B cell (primary cell): Measurements from ENCODE around the gene NEO1. TPM values are rescaled to one million over a fixed set of nuclear protein-coding genes. Genes with fewer than 3 reads are reported as not detected.
A peak's percentile ranks its signal among the peaks of the same experiment; 100 is the strongest.

Experiments used
- ATAC-seq: fragments of 200-7000 bp; cut with Tn5 transposase; one replicate; pipeline ENCODE4 v1.10.0; 2021; ENCODE audit warnings: low read depth, mild to moderate bottlenecking, moderate number of reproducible peaks, moderate library complexity
- CTCF ChIA-PET: fragments of 350-600 bp; sonication (Branson Sonifier 250); formaldehyde crosslinking; loops from one replicate; lab custom pipeline; 2021; ENCODE audit warnings: antibody characterized with exemption, inconsistent platforms; lab: Charles Lee
- POLR2A ChIA-PET: fragments of 350-600 bp; sonication (Branson Sonifier 250); formaldehyde crosslinking; loops from one replicate; lab custom pipeline; 2021; ENCODE audit warnings: antibody characterized with exemption; lab: Charles Lee
- DNase-seq: peaks from one replicate; pipeline ENCODE4 v3.0.0; 2013
- H2AFZ ChIP-seq: 2 replicates; pipeline ENCODE4 v1.6.1; 2012; ENCODE audit warnings: mild to moderate bottlenecking, low read depth, low read length; ENCODE audit not compliant: insufficient read depth, poor library complexity, severe bottlenecking
- H3K27ac ChIP-seq, 2 donors: 1 replicate in 1 of 2; 2 replicates in 1 of 2; pipeline ENCODE4 v1.5.1; 2012 to 2013; ENCODE audit warnings: low read length in 2 of 2, mild to moderate bottlenecking in 2 of 2, moderate library complexity in 1 of 2
- H3K27me3 ChIP-seq, 4 experiments: fragments of 200-600 bp in 1 of 4; sonication (generic) in 1 of 4; replicated peaks in 1 of 4; 1 replicate in 2 of 4; 2 replicates in 2 of 4; pipeline versions ENCODE4 v1.6.1 to v1.7.0; 2013 to 2016; ENCODE audit warnings: low read length in 3 of 4, mild to moderate bottlenecking in 2 of 4, mixed read lengths in 1 of 4, moderate library complexity in 1 of 4; ENCODE audit not compliant: insufficient read depth in 4 of 4, control insufficient read depth in 3 of 4; ENCODE audit errors: control extremely low read depth in 1 of 4
- H3K36me3 ChIP-seq, 2 experiments: replicated peaks in 1 of 2; 1 replicate in 1 of 2; 2 replicates in 1 of 2; pipeline versions ENCODE4 v1.6.1 to v1.7.1; 2013; ENCODE audit warnings: low read length in 1 of 2; ENCODE audit not compliant: insufficient read depth in 2 of 2, control insufficient read depth in 1 of 2; ENCODE audit errors: control extremely low read depth in 1 of 2, extremely low read depth in 1 of 2
- H3K4me1 ChIP-seq, 2 donors: fragments of 200-600 bp in 1 of 2; sonication (generic) in 1 of 2; 1 replicate in 1 of 2; 2 replicates in 1 of 2; pipeline versions ENCODE4 v1.5.1 to v1.6.1; 2013 to 2017; ENCODE audit warnings: low read length in 2 of 2; ENCODE audit not compliant: control insufficient read depth in 2 of 2, insufficient read depth in 2 of 2
- H3K4me2 ChIP-seq: replicated peaks from 2 replicates; pipeline ENCODE3; 2012; ENCODE audit warnings: mild to moderate bottlenecking, low read depth, low read length; ENCODE audit not compliant: poor library complexity, severe bottlenecking
- H3K4me3 ChIP-seq, 5 experiments: fragments of 200-600 bp in 1 of 5; sonication (generic) in 1 of 5; 1 replicate in 3 of 5; 2 replicates in 2 of 5; pipeline versions ENCODE4 v1.5.1 to v1.7.0; 2011 to 2016; ENCODE audit warnings: low read length in 4 of 5, mild to moderate bottlenecking in 4 of 5, low read depth in 2 of 5, control low read depth in 1 of 5, moderate library complexity in 1 of 5; ENCODE audit not compliant: insufficient read depth in 1 of 5; ENCODE audit errors: control extremely low read depth in 1 of 5, extremely low read depth in 1 of 5
- H3K79me2 ChIP-seq: fragments of 200-600 bp; sonication (generic); one replicate; pipeline ENCODE4 v1.6.0; 2016; ENCODE audit warnings: low read length; ENCODE audit not compliant: control insufficient read depth, insufficient read depth
- H3K9ac ChIP-seq: fragments of 200-600 bp; sonication (generic); 2 replicates; pipeline ENCODE4 v1.6.1; 2017; ENCODE audit warnings: mild to moderate bottlenecking, low read length, moderate library complexity
- H3K9me3 ChIP-seq, 3 donors: one replicate each; pipeline versions ENCODE4 v1.6.1 to v1.7.1; 2013; ENCODE audit warnings: low read length in 2 of 3; ENCODE audit not compliant: control insufficient read depth in 2 of 3, insufficient read depth in 1 of 3; ENCODE audit errors: control extremely low read depth in 1 of 3
- H4K20me1 ChIP-seq: 2 replicates; pipeline ENCODE4 v1.6.0; 2012; ENCODE audit warnings: mild to moderate bottlenecking, low read length; ENCODE audit not compliant: insufficient read depth, control insufficient read depth, poor library complexity, severe bottlenecking
- H3K27ac Mint-ChIP-seq: one replicate; pipeline ENCODE4 v1.8.0; 2021; ENCODE audit warnings: mixed read lengths
- H3K27me3 Mint-ChIP-seq: one replicate; pipeline ENCODE4 v1.8.0; 2021; ENCODE audit warnings: mixed read lengths
- H3K4me1 Mint-ChIP-seq: one replicate; pipeline ENCODE4 v1.8.0; 2021; ENCODE audit warnings: mixed read lengths
- H3K4me3 Mint-ChIP-seq: one replicate; pipeline ENCODE4 v1.8.0; 2021; ENCODE audit warnings: mixed read lengths
- H3K9me3 Mint-ChIP-seq: one replicate; pipeline ENCODE4 v1.8.0; 2022; ENCODE audit warnings: mixed read lengths; ENCODE audit not compliant: insufficient read depth
- CTCF ChIP-seq: fragments of 200-600 bp; IDR thresholded peaks from one replicate; pipeline ENCODE4 v1.8.0; 2022; ENCODE audit warnings: antibody characterized with exemption, mild to moderate bottlenecking
- EZH2 ChIP-seq: IDR thresholded peaks from 2 replicates; pipeline ENCODE4 v1.6.1; 2012; ENCODE audit warnings: borderline replicate concordance, low read depth, mild to moderate bottlenecking, moderate library complexity, low read length; ENCODE audit not compliant: insufficient read depth, poor library complexity, severe bottlenecking
- WGBS: methylation state at CpG from one replicate; pipeline ENCODE4 v1.1.5; 2013; ENCODE audit warnings: missing lambda C conversion rate; ENCODE audit not compliant: insufficient coverage; 5-methylcytosine and 5-hydroxymethylcytosine counted together
- intact Hi-C: fragments of 100-400 bp; cut with micrococcal nuclease; formaldehyde crosslinking; loops from one replicate; pipeline ENCODE4 v1.10.0; 2022
- polyA plus RNA-seq: library from polyadenylated mRNA; depleted of rRNA; stranded (reverse); fragments of >200 nt; gene quantifications from 2 replicates; pipeline ENCODE4 v1.2.3, GENCODE V29; 2012
- total RNA-seq, 2 donors: library from RNA; stranded (reverse); fragments of 120-200 nt in 1 of 2; gene quantifications; 1 replicate in 1 of 2; 2 replicates in 1 of 2; pipeline versions ENCODE4 v1.2.3 to v1.2.4, GENCODE V29; 2013 to 2022

Gene NEO1
- total and polyA plus RNA-seq, 2 donors (not counting 1 experiment from before 2014, with no cell fraction given), result 1.3 to 3.9 TPM

GRCh38 chr15:73127302-73127936, 75.2 kb downstream of the NEO1 start:
- H3K27ac ChIP-seq, result no peak overlapping the region
- no peaks in the 10 kb centered on the region for H3K9me3 ChIP-seq
- DNase-seq, result peak; percentile 18
- H4K20me1 ChIP-seq, result no peaks in the 10 kb centered on the region
- intact Hi-C loops, result no loop called here
- H3K4me1 Mint-ChIP-seq, result no peaks in the 10 kb centered on the region
- H3K9me3 Mint-ChIP-seq, result no peaks in the 10 kb centered on the region
- no peaks in the 10 kb centered on the region for H3K36me3 ChIP-seq
- no peak overlapping the region for H3K4me2 ChIP-seq
- peaks cover 0 to 3% (median 1%) of the 10 kb centered on the region in 4 experiments for H3K27me3 ChIP-seq
- H3K4me1 ChIP-seq, result no peaks in the 10 kb centered on the region
- TF ChIP-seq EZH2 (no peak), CTCF (peak; percentile 73)
- H3K79me2 ChIP-seq, result no peaks in the 10 kb centered on the region
- CTCF ChIA-PET, result no interaction called here
- ATAC-seq, result no peak
- H3K4me3 Mint-ChIP-seq, result no peak overlapping the region
- POLR2A ChIA-PET, result no interaction called here
- 80% methylated on average over 1 of the region's 2 CpGs for WGBS
- no peak overlapping the region for H3K27ac Mint-ChIP-seq
- no peak overlapping the region for H3K4me3 ChIP-seq
- H3K27me3 Mint-ChIP-seq, result peaks cover 25% of the 10 kb centered on the region
- no peak overlapping the region for H2AFZ ChIP-seq
- no peak overlapping the region for H3K9ac ChIP-seq

- no CpG with 5 or more reads among the region's 1 CpG for WGBS
- Mint-ChIP-seq H3K4me1 (no peaks in the 10 kb centered on the region), H3K4me3 (no peak overlapping the region), H3K27me3 (peaks cover 12% of the 10 kb centered on the region), H3K27ac (no peak overlapping the region), H3K9me3 (no peaks in the 10 kb centered on the region)
- H2AFZ ChIP-seq, result no peak overlapping the region
- H3K4me2 ChIP-seq, result no peak overlapping the region
- no peak overlapping the region for H3K9ac ChIP-seq
- no peaks in the 10 kb centered on the region for H3K9me3 ChIP-seq
- no peak overlapping the region for H3K4me3 ChIP-seq
- TF ChIP-seq CTCF (no peak), EZH2 (no peak)
- intact Hi-C loops, result no loop called here
- no peak overlapping the region for H3K27ac ChIP-seq
- H3K36me3 ChIP-seq, result no peaks in the 10 kb centered on the region
- H3K4me1 ChIP-seq, result no peaks in the 10 kb centered on the region
- no peaks in the 10 kb centered on the region for H4K20me1 ChIP-seq
- H3K27me3 ChIP-seq, result peaks cover 0 to 3% (median 0%) of the 10 kb centered on the region in 4 experiments
- no peak for ATAC-seq
- H3K79me2 ChIP-seq, result no peaks in the 10 kb centered on the region
- CTCF ChIA-PET, result no interaction called here
- POLR2A ChIA-PET, result no interaction called here
- DNase-seq, result no peak
These were observed 78.6 kb downstream of the NEO1 start for GRCh38 chr15:73130830-73131229.
